GM18870 (cell line): Measurements from ENCODE around the gene KAT6B.

Source experiments
- ATAC-seq: cut with Tn5 transposase; IDR thresholded peaks from one replicate; pipeline ENCODE4 v1.9.1; 2021; ENCODE audit warnings: moderate library complexity; ENCODE audit not compliant: unreplicated experiment

The KAT6B gene

GRCh38 chr10:74947781-74948401 lies 121.5 kb downstream of the KAT6B start:
- no peak for ATAC-seq

- ATAC-seq, result no peak
Measured at GRCh38 chr10:74949034-74949832, 122.8 kb downstream of the KAT6B start.

- no peak for ATAC-seq
Measured at GRCh38 chr10:74949843-74950765, 123.7 kb downstream of the KAT6B start.

- ATAC-seq, result no peak
Measured at GRCh38 chr10:74953214-74953613, 126.8 kb downstream of the KAT6B start.

GRCh38 chr10:74955796-74956195 lies 129.4 kb downstream of the KAT6B start:
- no peak for ATAC-seq

- no peak for ATAC-seq
Measured at GRCh38 chr10:74956555-74957111, 130.2 kb downstream of the KAT6B start.

GRCh38 chr10:74957285-74957961 lies 131.0 kb downstream of the KAT6B start:
- no peak for ATAC-seq

GRCh38 chr10:74958316-74958715 lies 131.9 kb downstream of the KAT6B start:
- ATAC-seq, result no peak

GRCh38 chr10:74960670-74961069 lies 134.3 kb downstream of the KAT6B start:
- no peak for ATAC-seq

GRCh38 chr10:74962517-74962916 lies 136.1 kb downstream of the KAT6B start:
- no peak for ATAC-seq

GRCh38 chr10:74963549-74963948 lies 137.1 kb downstream of the KAT6B start:
- ATAC-seq, result peak; percentile 48

- ATAC-seq, result no peak
Measured at GRCh38 chr10:74967911-74968666, 141.7 kb downstream of the KAT6B start.

- ATAC-seq, result no peak
Measured at GRCh38 chr10:74968667-74969061, 142.3 kb downstream of the KAT6B start.

GRCh38 chr10:74969093-74969492 lies 142.7 kb downstream of the KAT6B start:
- no peak for ATAC-seq

GRCh38 chr10:74969530-74969929 lies 143.1 kb downstream of the KAT6B start:
- ATAC-seq, result no peak

- ATAC-seq, result no peak
Measured at GRCh38 chr10:74973741-74974392, 147.5 kb downstream of the KAT6B start.

- ATAC-seq, result no peak
Measured at GRCh38 chr10:74975758-74976157, 149.4 kb downstream of the KAT6B start.

- no peak for ATAC-seq
Measured at GRCh38 chr10:74976565-74976964, 150.2 kb downstream of the KAT6B start.

GRCh38 chr10:74977072-74977471 lies 150.7 kb downstream of the KAT6B start:
- ATAC-seq, result no peak
